IMR-90 (cell line): ENCODE data around the gene ID3. TPM values are rescaled to one million over a fixed set of nuclear protein-coding genes. Genes with fewer than 3 reads are reported as not detected.

ENCODE experiments used
- ATAC-seq: fragments of 200-7000 bp; cut with Tn5 transposase; 2 replicates; pipeline ENCODE4 v1.9.1; 2020; ENCODE audit warnings: low read depth, mild to moderate bottlenecking, moderate library complexity
- BruUV-seq: library from RNA; stranded (reverse); fragments of 400-500 nt; replicated peaks from 2 replicates; lab custom pipeline; 2021; lab: Mats Ljungman, UMichigan
- CTCF ChIA-PET: fragments of 300-600 bp; formaldehyde crosslinking; extraction: SDS; loops from one replicate; lab custom pipeline; 2021; ENCODE audit warnings: antibody characterized with exemption; lab: Yijun Ruan, JAX
- POLR2A ChIA-PET: fragments of 300-600 bp; sonication (Branson Sonifier 250); formaldehyde crosslinking; loops from one replicate; lab custom pipeline; 2022; ENCODE audit warnings: antibody characterized with exemption; ENCODE audit not compliant: unreplicated experiment; lab: Charles Lee
- DNase-seq: peaks from one replicate; pipeline ENCODE4 v3.0.0; 2013
- H2AFZ ChIP-seq: replicated peaks from 2 replicates; pipeline ENCODE3; 2013; ENCODE audit warnings: low read length, mild to moderate bottlenecking; ENCODE audit not compliant: poor library complexity
- H2AK5ac ChIP-seq: 2 replicates; pipeline ENCODE4 v1.6.1; 2013; ENCODE audit warnings: low read depth, low read length, inconsistent platforms
- H2AK9ac ChIP-seq: replicated peaks from 2 replicates; pipeline ENCODE3; 2013; ENCODE audit warnings: mild to moderate bottlenecking, low read depth, low read length, moderate library complexity; ENCODE audit not compliant: poor library complexity
- H2BK120ac ChIP-seq: 2 replicates; pipeline ENCODE4 v1.6.1; 2013; ENCODE audit warnings: low read depth, low read length, inconsistent platforms
- H2BK15ac ChIP-seq: 3 replicates; pipeline ENCODE4 v1.6.1; 2013; ENCODE audit warnings: low read depth, low read length, inconsistent platforms
- H2BK20ac ChIP-seq: 2 replicates; pipeline ENCODE4 v1.6.1; 2013; ENCODE audit warnings: low read depth, mild to moderate bottlenecking, inconsistent platforms, low read length, moderate library complexity
- H2BK5ac ChIP-seq: 2 replicates; pipeline ENCODE4 v1.6.1; 2013; ENCODE audit warnings: mild to moderate bottlenecking, low read depth, low read length, inconsistent platforms; ENCODE audit not compliant: poor library complexity, severe bottlenecking
- H3K14ac ChIP-seq: replicated peaks from 2 replicates; pipeline ENCODE4 v1.6.1; 2013; ENCODE audit warnings: low read depth, low read length, inconsistent platforms
- H3K18ac ChIP-seq: 2 replicates; pipeline ENCODE4 v1.6.1; 2013; ENCODE audit warnings: low read depth, low read length, control low read depth
- H3K23ac ChIP-seq: 2 replicates; pipeline ENCODE4 v1.6.1; 2013; ENCODE audit warnings: low read depth, low read length, inconsistent platforms
- H3K27ac ChIP-seq: 2 replicates; pipeline ENCODE4 v1.5.1; 2013; ENCODE audit warnings: mild to moderate bottlenecking, control low read depth, low read length; ENCODE audit not compliant: insufficient read depth
- H3K27me3 ChIP-seq: 2 replicates; pipeline ENCODE4 v1.6.1; 2013; ENCODE audit warnings: low read length; ENCODE audit not compliant: control insufficient read depth, insufficient read depth
- H3K36me3 ChIP-seq: 2 replicates; pipeline ENCODE4 v1.6.1; 2013; ENCODE audit warnings: low read length, mixed read lengths; ENCODE audit not compliant: control insufficient read depth, insufficient read depth
- H3K4ac ChIP-seq: 2 replicates; pipeline ENCODE4 v1.6.1; 2013; ENCODE audit warnings: low read depth, low read length, inconsistent platforms
- H3K4me1 ChIP-seq: 2 replicates; pipeline ENCODE4 v1.6.1; 2013; ENCODE audit warnings: low read length, mixed read lengths; ENCODE audit not compliant: control insufficient read depth, insufficient read depth
- H3K4me2 ChIP-seq: 2 replicates; pipeline ENCODE4 v1.6.1; 2013; ENCODE audit warnings: low read depth, mild to moderate bottlenecking, control low read depth, low read length, moderate library complexity
- H3K4me3 ChIP-seq: 2 replicates; pipeline ENCODE4 v1.5.1; 2013; ENCODE audit warnings: low read depth, mild to moderate bottlenecking, control low read depth, low read length, moderate library complexity; ENCODE audit not compliant: insufficient read depth
- H3K56ac ChIP-seq: 2 replicates; pipeline ENCODE4 v1.6.1; 2013; ENCODE audit warnings: low read length, inconsistent platforms; ENCODE audit not compliant: insufficient read depth; ENCODE audit errors: extremely low read depth
- H3K79me1 ChIP-seq, 2 experiments: 2 replicates each; pipeline ENCODE4 v1.6.1; 2013; ENCODE audit warnings: low read length in 2 of 2, inconsistent platforms in 1 of 2, low read depth in 1 of 2
- H3K9ac ChIP-seq: 2 replicates; pipeline ENCODE4 v1.6.1; 2013; ENCODE audit warnings: low read depth, low read length, control low read depth
- H3K9me1 ChIP-seq: 2 replicates; pipeline ENCODE4 v1.6.1; 2013; ENCODE audit warnings: low read length, inconsistent platforms; ENCODE audit not compliant: insufficient read depth
- H3K9me3 ChIP-seq: 2 replicates; pipeline ENCODE4 v1.6.1; 2013; ENCODE audit warnings: low read length; ENCODE audit not compliant: control insufficient read depth, insufficient read depth
- H4K20me1 ChIP-seq: 2 replicates; pipeline ENCODE4 v1.6.1; 2013; ENCODE audit warnings: low read length, inconsistent platforms; ENCODE audit not compliant: insufficient read depth
- H4K5ac ChIP-seq: 2 replicates; pipeline ENCODE4 v1.6.1; 2013; ENCODE audit warnings: mild to moderate bottlenecking, low read depth, low read length, control low read depth
- H4K8ac ChIP-seq, 2 experiments: 2 replicates each; pipeline ENCODE4 v1.6.1; 2013; ENCODE audit warnings: low read depth in 2 of 2, low read length in 2 of 2, control low read depth in 1 of 2, inconsistent platforms in 1 of 2
- H4K91ac ChIP-seq: 2 replicates; pipeline ENCODE4 v1.6.1; 2013; ENCODE audit warnings: low read depth, low read length, inconsistent platforms; ENCODE audit not compliant: insufficient read depth
- CEBPB ChIP-seq: IDR thresholded peaks from 2 replicates; pipeline ENCODE4 v1.6.1; 2012; ENCODE audit warnings: low read depth, low read length, improper control_type of control experiment
- CHD1 ChIP-seq: IDR thresholded peaks from 2 replicates; pipeline ENCODE4 v1.6.1; 2012; ENCODE audit warnings: low read depth, low read length, improper control_type of control experiment
- CTCF ChIP-seq: conservative IDR thresholded peaks from 2 replicates; pipeline ENCODE4 v1.5.1; 2012; ENCODE audit warnings: mild to moderate bottlenecking, low read depth, low read length, improper control_type of control experiment
- ELK1 ChIP-seq: fragments of 150-350 bp; IDR thresholded peaks from 2 replicates; pipeline ENCODE4 v1.6.1; 2016; ENCODE audit warnings: low read depth, mild to moderate bottlenecking, low read length, moderate library complexity, borderline replicate concordance
- FOS ChIP-seq: fragments of 150-350 bp; IDR thresholded peaks from 2 replicates; pipeline ENCODE4 v1.6.1; 2016; ENCODE audit warnings: low read depth, low read length
- MAFK ChIP-seq: IDR thresholded peaks from 2 replicates; pipeline ENCODE4 v1.6.1; 2012; ENCODE audit warnings: low read depth, low read length, improper control_type of control experiment
- MAZ ChIP-seq: IDR thresholded peaks from 2 replicates; pipeline ENCODE4 v1.6.1; 2012; ENCODE audit warnings: low read depth, mild to moderate bottlenecking, low read length, improper control_type of control experiment, moderate library complexity, borderline replicate concordance
- MXI1 ChIP-seq: IDR thresholded peaks from 2 replicates; pipeline ENCODE4 v1.6.1; 2012; ENCODE audit warnings: low read depth, mild to moderate bottlenecking, low read length, moderate library complexity, borderline replicate concordance
- NFE2L2 ChIP-seq: fragments of 150-350 bp; IDR thresholded peaks from 2 replicates; pipeline ENCODE4 v1.6.1; 2016; ENCODE audit warnings: low read depth, mild to moderate bottlenecking, low read length
- POLR2A ChIP-seq: IDR thresholded peaks from 2 replicates; pipeline ENCODE4 v1.6.1; 2012; ENCODE audit warnings: mild to moderate bottlenecking, low read depth, low read length
- RAD21 ChIP-seq: IDR thresholded peaks from 2 replicates; pipeline ENCODE4 v1.6.1; 2012; ENCODE audit warnings: low read length, improper control_type of control experiment
- RCOR1 ChIP-seq: IDR thresholded peaks from 2 replicates; pipeline ENCODE4 v1.6.1; 2012; ENCODE audit warnings: mild to moderate bottlenecking, low read length, improper control_type of control experiment; ENCODE audit not compliant: insufficient replicate concordance
- RFX5 ChIP-seq: IDR thresholded peaks from 2 replicates; pipeline ENCODE4 v1.8.0; 2012; ENCODE audit warnings: low read depth, mild to moderate bottlenecking, low read length, moderate library complexity
- SMC3 ChIP-seq: fragments of 150-350 bp; IDR thresholded peaks from 2 replicates; pipeline ENCODE4 v1.6.1; 2016; ENCODE audit warnings: low read depth, mild to moderate bottlenecking, antibody characterized with exemption, low read length, moderate library complexity
- USF2 ChIP-seq: fragments of 150-350 bp; IDR thresholded peaks from 2 replicates; pipeline ENCODE4 v1.6.1; 2017; ENCODE audit warnings: mild to moderate bottlenecking, antibody characterized with exemption, low read length, low read depth
- WGBS, 2 experiments: methylation state at CpG; one replicate each; pipeline versions ENCODE4 v1.1.5 to v1.1.7; 2013; ENCODE audit warnings: missing lambda C conversion rate in 2 of 2; ENCODE audit not compliant: insufficient read length in 1 of 2; ENCODE audit errors: extremely low coverage in 2 of 2; 5-methylcytosine and 5-hydroxymethylcytosine counted together
- dilution Hi-C: fragments of 300-500 bp; cut with HindIII; formaldehyde crosslinking; loops from one replicate; pipeline ENCODE4 v1.14.3; 2018; ENCODE audit warnings: low sequenced_read_pairs; ENCODE audit not compliant: unreplicated experiment
- in situ Hi-C: fragments of 300-500 bp; cut with MboI; formaldehyde crosslinking; loops from 3 replicates; pipeline ENCODE4 v1.14.3; 2019; ENCODE audit warnings: low sequenced_read_pairs, inconsistent platforms, mixed read lengths
- intact Hi-C: fragments of 100-400 bp; cut with micrococcal nuclease; formaldehyde crosslinking; loops from 2 replicates; pipeline ENCODE4 v1.10.0; 2022
- polyA plus RNA-seq, 3 experiments: library from polyadenylated mRNA; depleted of rRNA; stranded (reverse); fragments of >200 nt; gene quantifications; 2 replicates each; pipeline ENCODE4 v1.2.3, GENCODE V29; 2012; ENCODE audit warnings: low replicate concordance in 1 of 3
- total RNA-seq: library from RNA; depleted of rRNA; stranded (reverse); fragments of >200 nt; gene quantifications from 2 replicates; pipeline ENCODE4 v1.2.3, GENCODE V29; 2012

ID3 gene
- total and polyA plus RNA-seq, 2 of the 4 experiments (the other 2 are of a cell fraction): 109 to 304 TPM

GRCh38 chr1:23590058-23590783, 30.9 kb upstream of the ID3 start:
- DNase-seq: peak; percentile 40
- H3K4me3 ChIP-seq: no peak overlapping the region
- H4K91ac ChIP-seq: peak overlapping the region; percentile 47
- in situ Hi-C loops: no loop called here
- H3K9ac ChIP-seq: no peak overlapping the region
- dilution Hi-C loops: no loop called here
- peak overlapping the region; percentile 62 for H2BK120ac ChIP-seq
- 100% methylated on average over 1 of the region's 4 CpGs; no CpG with 5 or more reads in 1 of the 2 experiments for WGBS, 2 experiments
- no peak overlapping the region for H3K4me2 ChIP-seq
- no peak overlapping the region; the same call in 1 of the 2 replicates for H3K18ac ChIP-seq
- no peak for ATAC-seq
- peak overlapping the region; percentile 88; the same call in 1 of the 3 replicates for H2BK15ac ChIP-seq
- H4K5ac ChIP-seq: no peak overlapping the region
- peak overlapping the region; percentile 3 for H2BK5ac ChIP-seq
- H2AK9ac ChIP-seq: no peak overlapping the region
- ChIA-PET CTCF (no interaction called here), POLR2A (no interaction called here)
- 0 out of 2 replicates have a peak overlapping the region, but pooled peaks have one; percentile 39 for H3K14ac ChIP-seq
- peak overlapping the region; percentile 80 for H2AK5ac ChIP-seq
- no peaks in the 10 kb centered on the region for H3K36me3 ChIP-seq
- peak overlapping the region in 1 of 2 experiments; percentile 20; a peak in 1 of 4 replicates for H4K8ac ChIP-seq
- H2BK20ac ChIP-seq: peak overlapping the region; percentile 52
- intact Hi-C loops: no loop called here
- H3K23ac ChIP-seq: no peak overlapping the region
- peak overlapping the region; percentile 56 for H3K4ac ChIP-seq
- peaks cover 8% of the 10 kb centered on the region for H3K9me1 ChIP-seq
- peaks cover 21% of the 10 kb centered on the region for H3K4me1 ChIP-seq
- no peaks in the 10 kb centered on the region for H3K27me3 ChIP-seq
- H3K27ac ChIP-seq: no peak overlapping the region
- H4K20me1 ChIP-seq: no peaks in the 10 kb centered on the region
- peak overlapping the region; percentile 44 for H2AFZ ChIP-seq
- H3K79me1 ChIP-seq: peaks cover 3 to 13% of the 10 kb centered on the region in 2 experiments; a peak in 2 of 4 replicates
- no TSS peak for BruUV-seq
- H3K56ac ChIP-seq: no peak overlapping the region
- H3K9me3 ChIP-seq: no peaks in the 10 kb centered on the region
- no peak for TF ChIP-seq POLR2A
- no peak for TF ChIP-seq RAD21
- TF ChIP-seq CTCF: no peak
- TF ChIP-seq MXI1: no peak
- no peak for TF ChIP-seq USF2
- no peak for TF ChIP-seq NFE2L2
- no peak for TF ChIP-seq RFX5
- TF ChIP-seq MAZ: no peak
- no peak for TF ChIP-seq MAFK
- TF ChIP-seq CEBPB: no peak
- TF ChIP-seq ELK1: no peak
- no peak for TF ChIP-seq RCOR1
- TF ChIP-seq FOS: no peak
- TF ChIP-seq CHD1: no peak
- no peak for TF ChIP-seq SMC3
